WTC11 (cell line): ENCODE results near the gene ZNF565. TPM values are rescaled to one million over a fixed set of nuclear protein-coding genes. Genes with fewer than 3 reads are reported as not detected.

Experiments used
- ATAC-seq: fragments of 200-7000 bp; cut with Tn5 transposase; 2 replicates; pipeline ENCODE4 v1.10.0; 2021; ENCODE audit warnings: mild to moderate bottlenecking, moderate library complexity
- CTCF ChIA-PET: fragments of 300-600 bp; sonication (Branson Sonifier 250); formaldehyde crosslinking; loops from one replicate; lab custom pipeline; 2021; ENCODE audit warnings: antibody characterized with exemption; lab: Charles Lee
- POLR2A ChIA-PET: fragments of 350-600 bp; sonication (Branson Sonifier 250); formaldehyde crosslinking; loops from one replicate; lab custom pipeline; 2021; ENCODE audit warnings: antibody characterized with exemption; lab: Charles Lee
- DNase-seq: peaks from one replicate; pipeline ENCODE4 v3.0.0; 2021; ENCODE audit warnings: low spot score
- H3K27ac Mint-ChIP-seq: 2 replicates; pipeline ENCODE4 v1.8.0; 2021; ENCODE audit warnings: mixed read lengths
- H3K27me3 Mint-ChIP-seq: 2 replicates; pipeline ENCODE4 v1.8.0; 2021; ENCODE audit warnings: low read depth, mild to moderate bottlenecking, moderate library complexity, mixed read lengths
- H3K36me3 Mint-ChIP-seq: 2 replicates; pipeline ENCODE4 v1.8.0; 2021; ENCODE audit warnings: mixed read lengths
- H3K4me1 Mint-ChIP-seq: 2 replicates; pipeline ENCODE4 v1.8.0; 2022; ENCODE audit warnings: mixed read lengths
- H3K4me3 Mint-ChIP-seq: 2 replicates; pipeline ENCODE4 v1.8.0; 2021; ENCODE audit warnings: mild to moderate bottlenecking, moderate library complexity, mixed read lengths
- H3K9me3 Mint-ChIP-seq: 2 replicates; pipeline ENCODE4 v1.8.0; 2021; ENCODE audit warnings: mixed read lengths
- ATF2 ChIP-seq: sonication (generic); formaldehyde crosslinking; IDR thresholded peaks from 2 replicates; pipeline ENCODE4 v1.8.1; 2022; ENCODE audit warnings: low read depth, missing genetic modification reagents, borderline replicate concordance
- E2F1 ChIP-seq: sonication (generic); formaldehyde crosslinking; IDR thresholded peaks from 2 replicates; pipeline ENCODE4 v1.8.0; 2022; ENCODE audit warnings: mild to moderate bottlenecking, missing genetic modification reagents
- FOXP1 ChIP-seq: sonication (generic); formaldehyde crosslinking; IDR thresholded peaks from 2 replicates; pipeline ENCODE4 v1.8.0; 2022; ENCODE audit warnings: missing genetic modification reagents, mild to moderate bottlenecking, moderate library complexity, borderline replicate concordance
- IRF2 ChIP-seq: sonication (generic); formaldehyde crosslinking; IDR thresholded peaks from 2 replicates; pipeline ENCODE4 v1.8.0; 2022; ENCODE audit warnings: low read depth, missing genetic modification reagents, borderline replicate concordance
- MXD4 ChIP-seq: fragments of 250-450 bp; sonication (Bioruptor Pico); IDR thresholded peaks from 2 replicates; pipeline ENCODE4 v1.8.0; 2021; ENCODE audit warnings: mild to moderate bottlenecking, moderate library complexity, borderline replicate concordance
- NFATC4 ChIP-seq: fragments of 250-450 bp; sonication (Bioruptor Pico); IDR thresholded peaks from 2 replicates; pipeline ENCODE4 v1.9.0; 2021; ENCODE audit warnings: mild to moderate bottlenecking
- OVOL2 ChIP-seq: fragments of 250-450 bp; sonication (Bioruptor Pico); IDR thresholded peaks from 2 replicates; pipeline ENCODE4 v1.9.0; 2021; ENCODE audit warnings: mild to moderate bottlenecking, borderline replicate concordance
- TEAD1 ChIP-seq: sonication (generic); formaldehyde crosslinking; IDR thresholded peaks from 2 replicates; pipeline ENCODE4 v1.8.0; 2022; ENCODE audit warnings: mild to moderate bottlenecking, missing genetic modification reagents
- TEAD4 ChIP-seq: sonication (generic); formaldehyde crosslinking; IDR thresholded peaks from 2 replicates; pipeline ENCODE4 v1.8.0; 2022; ENCODE audit warnings: mild to moderate bottlenecking, missing genetic modification reagents
- ZBTB21 ChIP-seq: sonication (generic); formaldehyde crosslinking; IDR thresholded peaks from 2 replicates; pipeline ENCODE4 v1.8.1; 2023; ENCODE audit warnings: mild to moderate bottlenecking, missing genetic modification reagents, borderline replicate concordance
- ZNF121 ChIP-seq: sonication (generic); formaldehyde crosslinking; IDR thresholded peaks from 2 replicates; pipeline ENCODE4 v1.8.0; 2023; ENCODE audit warnings: missing genetic modification reagents
- ZNF138 ChIP-seq: sonication (generic); formaldehyde crosslinking; conservative IDR thresholded peaks from 2 replicates; pipeline ENCODE4 v1.8.1; 2022; ENCODE audit warnings: mild to moderate bottlenecking, moderate library complexity, missing genetic modification reagents
- ZNF281 ChIP-seq: sonication (generic); formaldehyde crosslinking; IDR thresholded peaks from 2 replicates; pipeline ENCODE4 v1.8.0; 2023; ENCODE audit warnings: mild to moderate bottlenecking, missing genetic modification reagents
- ZNF317 ChIP-seq: sonication (generic); formaldehyde crosslinking; IDR thresholded peaks from 2 replicates; pipeline ENCODE4 v1.8.1; 2023; ENCODE audit warnings: low read depth, mild to moderate bottlenecking, moderate library complexity, missing genetic modification reagents, borderline replicate concordance
- ZNF512 ChIP-seq: sonication (generic); formaldehyde crosslinking; IDR thresholded peaks from 2 replicates; pipeline ENCODE4 v1.8.1; 2022; ENCODE audit warnings: missing genetic modification reagents, borderline replicate concordance
- ZNF532 ChIP-seq: fragments of 250-450 bp; sonication (Bioruptor Pico); IDR thresholded peaks from 2 replicates; pipeline ENCODE4 v1.9.0; 2021; ENCODE audit warnings: mild to moderate bottlenecking, borderline replicate concordance
- total RNA-seq: library from RNA; stranded (reverse); gene quantifications from 3 replicates; pipeline ENCODE4 v1.2.3, GENCODE V29; 2021
- TF ChIP-seq, protein P1 (sequence below): fragments of 250-450 bp; sonication (Bioruptor Pico); IDR thresholded peaks from 2 replicates; pipeline ENCODE4 v1.8.0; 2021; ENCODE audit warnings: mild to moderate bottlenecking
- TF ChIP-seq, protein P2 (sequence below): sonication (generic); formaldehyde crosslinking; IDR thresholded peaks from 2 replicates; pipeline ENCODE4 v1.8.0; 2023; ENCODE audit warnings: missing genetic modification reagents

ZNF565 gene
- total RNA-seq, 1 experiment from 2014 or later = 3.0 TPM

DNA sequence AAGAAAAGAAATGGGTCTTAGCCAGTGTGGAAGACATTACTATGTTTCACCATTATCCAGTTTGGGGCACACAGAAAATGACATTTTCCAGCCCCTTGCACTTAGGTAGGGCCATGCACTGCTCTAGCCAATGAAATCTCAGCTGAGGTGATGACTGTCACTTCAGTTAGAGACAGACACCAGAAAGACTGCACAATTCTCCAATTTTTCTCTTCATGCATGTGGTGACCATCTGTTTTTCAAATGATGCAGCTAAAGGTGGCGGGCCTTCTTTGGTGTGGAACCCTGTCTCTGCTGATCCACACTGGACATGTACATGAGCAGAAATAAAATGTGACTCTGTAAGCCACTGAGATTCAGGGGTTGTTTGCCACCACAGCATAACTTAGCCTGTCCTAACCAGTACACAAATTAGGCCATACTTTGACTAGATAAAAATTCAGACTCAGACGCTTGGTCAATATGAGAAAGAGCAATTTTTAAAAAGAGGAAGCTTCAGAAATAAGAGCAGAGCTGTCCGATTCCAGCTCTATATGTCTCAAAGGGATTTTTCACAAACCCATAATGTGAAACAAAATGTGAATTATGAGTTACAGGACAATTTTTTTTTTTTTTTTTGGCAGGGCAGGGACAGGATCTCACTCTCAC is 6.7 kb downstream of the ZNF565 start:
- POLR2A ChIA-PET = interaction anchor here (0.6 kb wide), 1 partner anchor 328 kb away, joined by 3 read pairs; no protein-coding TSS in a partner anchor
- Mint-ChIP-seq H3K27me3 (no peaks in the 10 kb centered on the region), H3K27ac (no peak overlapping the region; the same call in 1 of the 2 replicates), H3K9me3 (no peaks in the 10 kb centered on the region), H3K4me3 (no peak overlapping the region)
- no peak for DNase-seq
- TF ChIP-seq MXD4 (CRISPR knock-in tag) (no peak), NFATC4 (CRISPR knock-in tag) (no peak), ZNF281 (CRISPR knock-in tag) (no peak), E2F1 (CRISPR knock-in tag) (no peak), ZNF317 (CRISPR knock-in tag) (no peak), ZNF138 (CRISPR knock-in tag) (no peak), TEAD1 (CRISPR knock-in tag) (no peak), OVOL2 (CRISPR knock-in tag) (no peak), ATF2 (CRISPR knock-in tag) (no peak), ZNF121 (no peak), IRF2 (CRISPR knock-in tag) (no peak), FOXP1 (no peak), ZBTB21 (CRISPR knock-in tag) (no peak), ZNF512 (no peak), TEAD4 (no peak), ZNF532 (CRISPR knock-in tag) (no peak)
- TF ChIP-seq, protein P1, sequence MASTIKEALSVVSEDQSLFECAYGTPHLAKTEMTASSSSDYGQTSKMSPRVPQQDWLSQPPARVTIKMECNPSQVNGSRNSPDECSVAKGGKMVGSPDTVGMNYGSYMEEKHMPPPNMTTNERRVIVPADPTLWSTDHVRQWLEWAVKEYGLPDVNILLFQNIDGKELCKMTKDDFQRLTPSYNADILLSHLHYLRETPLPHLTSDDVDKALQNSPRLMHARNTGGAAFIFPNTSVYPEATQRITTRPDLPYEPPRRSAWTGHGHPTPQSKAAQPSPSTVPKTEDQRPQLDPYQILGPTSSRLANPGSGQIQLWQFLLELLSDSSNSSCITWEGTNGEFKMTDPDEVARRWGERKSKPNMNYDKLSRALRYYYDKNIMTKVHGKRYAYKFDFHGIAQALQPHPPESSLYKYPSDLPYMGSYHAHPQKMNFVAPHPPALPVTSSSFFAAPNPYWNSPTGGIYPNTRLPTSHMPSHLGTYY (CRISPR knock-in tag) = no peak
- TF ChIP-seq, protein P2, sequence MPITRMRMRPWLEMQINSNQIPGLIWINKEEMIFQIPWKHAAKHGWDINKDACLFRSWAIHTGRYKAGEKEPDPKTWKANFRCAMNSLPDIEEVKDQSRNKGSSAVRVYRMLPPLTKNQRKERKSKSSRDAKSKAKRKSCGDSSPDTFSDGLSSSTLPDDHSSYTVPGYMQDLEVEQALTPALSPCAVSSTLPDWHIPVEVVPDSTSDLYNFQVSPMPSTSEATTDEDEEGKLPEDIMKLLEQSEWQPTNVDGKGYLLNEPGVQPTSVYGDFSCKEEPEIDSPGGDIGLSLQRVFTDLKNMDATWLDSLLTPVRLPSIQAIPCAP = no peak
- TF ChIP-seq, all 79 proteins: peak for 0
- CTCF ChIA-PET = interaction anchor here (0.6 to 1.4 kb wide), 3 partner anchors 30 to 80 kb away, joined by 3 to 8 read pairs (median 3); no protein-coding TSS in a partner anchor
- Mint-ChIP-seq H3K36me3 (no peaks in the 10 kb centered on the region), H3K4me1 (no peaks in the 10 kb centered on the region)
- ATAC-seq = no peak
